ENCODE results near the gene CCER1.

- TF ChIP-seq CTCF (IDR thresholded peaks at IDR 0.05) (no peak), POLR2A (IDR thresholded peaks at IDR 0.05) (no peak)
Measured at GRCh38 chr12:90908465-90908864, 46.5 kb downstream of the CCER1 start.

Measured in lower leg skin (tissue), 3 donors.